Stimulated activated memory B cell treated with anti-CD40 and anti-IgM and Interleukin-4, amounts not matched to agents 10 μg/mL and 1 μg/mL and 100 μg/mL, for 72 hours (primary cell): Measurements from ENCODE around the gene ZSCAN9.

ENCODE experiments used
- ATAC-seq: fragments of 150-1000 bp; cut with Tn5 transposase; 2 replicates; pipeline ENCODE4 v1.10.0; 2021
- H3K27ac Mint-ChIP-seq: one replicate; pipeline ENCODE4 v1.8.0; 2022; ENCODE audit warnings: mild to moderate bottlenecking, mixed read lengths
- H3K27me3 Mint-ChIP-seq: one replicate; pipeline ENCODE4 v1.8.0; 2022; ENCODE audit warnings: mixed read lengths
- H3K36me3 Mint-ChIP-seq: one replicate; pipeline ENCODE4 v1.8.0; 2022; ENCODE audit warnings: mixed read lengths
- H3K4me1 Mint-ChIP-seq: one replicate; pipeline ENCODE4 v1.8.0; 2022; ENCODE audit warnings: mixed read lengths
- H3K4me3 Mint-ChIP-seq: one replicate; pipeline ENCODE4 v1.8.0; 2022; ENCODE audit warnings: mild to moderate bottlenecking, moderate library complexity, mixed read lengths
- H3K9me3 Mint-ChIP-seq: one replicate; pipeline ENCODE4 v1.8.0; 2022; ENCODE audit warnings: mixed read lengths

Gene ZSCAN9

DNA sequence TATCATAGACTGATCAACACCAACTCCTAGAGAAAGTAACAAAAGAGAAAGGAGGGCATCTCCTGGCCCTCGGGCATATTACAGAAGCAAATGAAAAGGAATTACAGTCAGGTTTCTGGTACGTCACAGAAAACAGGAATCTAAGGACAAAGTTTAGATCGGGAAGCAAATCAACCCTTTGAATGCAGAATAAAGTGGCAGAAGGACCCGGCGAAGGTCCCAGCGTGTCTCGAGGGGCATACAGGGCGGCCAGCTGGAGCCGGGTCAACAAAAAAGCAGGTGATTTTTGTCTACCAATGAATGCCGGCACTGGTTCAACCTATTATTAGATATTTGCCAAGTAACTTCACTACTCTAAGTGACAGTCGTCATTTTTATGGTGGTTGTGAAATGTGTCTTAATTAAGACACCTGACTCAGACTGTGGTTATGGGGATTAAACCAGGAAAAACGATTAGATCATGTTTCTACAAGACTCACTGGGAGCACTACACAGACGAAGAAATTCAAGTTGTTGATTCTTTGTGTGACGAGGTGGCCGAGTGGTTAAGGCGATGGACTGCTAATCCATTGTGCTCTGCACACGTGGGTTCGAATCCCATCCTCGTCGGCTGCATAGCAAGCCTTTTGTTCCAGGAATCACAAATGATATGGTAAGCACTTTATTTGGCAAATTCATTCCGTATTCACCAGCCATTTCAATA, 12.4 kb upstream of the ZSCAN9 start:
- ATAC-seq, result peak; percentile 36
- no peaks in the 10 kb centered on the region for H3K36me3 Mint-ChIP-seq
- peaks cover 30% of the 10 kb centered on the region for H3K4me1 Mint-ChIP-seq

DNA sequence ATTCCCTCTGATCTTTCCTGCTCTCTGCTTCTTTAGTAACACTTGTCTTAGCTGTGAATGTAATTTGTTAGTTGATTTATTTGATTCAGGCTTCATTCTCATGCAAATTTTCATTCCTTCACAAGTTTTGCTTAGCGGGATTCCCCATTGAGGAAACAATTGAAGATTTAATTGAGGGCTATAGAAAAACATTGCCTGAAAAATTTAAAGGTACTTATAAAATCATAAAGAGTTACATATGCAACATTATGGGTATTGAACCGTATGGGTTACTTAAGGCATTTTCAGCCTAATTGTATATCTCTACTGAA, 11.9 kb upstream of the ZSCAN9 start:
- H3K4me3 Mint-ChIP-seq, result no peak overlapping the region

More for the DNA sequence above, 12.4 kb upstream of the ZSCAN9 start:
- peak overlapping the region; percentile 61 for H3K4me3 Mint-ChIP-seq
- H3K27me3 Mint-ChIP-seq, result peaks cover 95% of the 10 kb centered on the region
- H3K27ac Mint-ChIP-seq, result no peak overlapping the region
- no peaks in the 10 kb centered on the region for H3K9me3 Mint-ChIP-seq

DNA sequence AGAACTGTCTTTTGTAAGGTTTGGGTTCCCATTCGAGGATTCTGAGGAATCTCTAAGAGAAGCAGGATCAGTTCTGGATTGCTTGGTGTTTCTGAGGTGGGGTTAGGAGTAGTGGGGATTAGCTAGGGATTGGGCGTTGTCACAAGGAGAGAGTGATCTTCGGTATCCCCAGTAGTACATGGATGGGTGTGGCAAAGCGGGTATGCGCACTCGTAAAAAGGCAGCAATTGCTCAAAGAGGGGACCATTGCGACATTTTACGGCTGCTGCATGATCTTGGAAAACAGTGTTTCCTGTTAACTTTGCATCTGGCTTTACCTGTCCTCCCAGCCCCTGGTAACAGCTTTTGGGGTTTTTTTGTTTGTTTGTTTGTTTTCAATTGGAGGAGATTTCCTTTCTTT, 9.7 kb upstream of the ZSCAN9 start:
- Mint-ChIP-seq H3K4me3 (no peak overlapping the region), H3K27me3 (peaks cover 80% of the 10 kb centered on the region), H3K36me3 (no peaks in the 10 kb centered on the region), H3K9me3 (no peaks in the 10 kb centered on the region), H3K4me1 (peaks cover 32% of the 10 kb centered on the region), H3K27ac (no peak overlapping the region)
- ATAC-seq, result no peak

More for the DNA sequence above, 11.9 kb upstream of the ZSCAN9 start:
- no peak for ATAC-seq
- Mint-ChIP-seq H3K27ac (no peak overlapping the region), H3K4me1 (peaks cover 30% of the 10 kb centered on the region), H3K27me3 (peaks cover 95% of the 10 kb centered on the region), H3K36me3 (no peaks in the 10 kb centered on the region), H3K9me3 (no peaks in the 10 kb centered on the region)

DNA sequence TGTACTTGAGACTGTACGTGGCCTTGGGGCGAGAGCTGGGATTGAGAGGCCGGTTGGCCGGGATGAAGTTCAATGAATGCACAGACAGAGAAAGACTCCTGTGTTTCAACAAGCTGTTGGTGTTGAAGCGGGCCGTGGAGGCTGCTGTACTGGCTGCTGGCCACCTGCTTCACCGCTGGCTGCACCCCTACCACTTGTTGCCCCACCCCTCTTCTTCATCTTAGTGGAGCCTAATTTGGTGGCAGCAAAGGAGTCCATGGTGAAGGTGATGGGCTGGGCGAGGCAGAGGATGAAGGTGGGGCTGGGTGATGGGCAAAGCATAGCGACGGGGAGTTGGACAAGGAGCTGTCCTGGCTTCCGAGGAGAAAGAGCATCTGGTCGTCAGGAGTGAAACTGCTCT, 7.2 kb upstream of the ZSCAN9 start:
- Mint-ChIP-seq H3K4me3 (peak overlapping the region; percentile 61), H3K36me3 (no peaks in the 10 kb centered on the region), H3K27ac (peak overlapping the region; percentile 64), H3K27me3 (peaks cover 72% of the 10 kb centered on the region), H3K4me1 (peaks cover 17% of the 10 kb centered on the region), H3K9me3 (no peaks in the 10 kb centered on the region)
- no peak for ATAC-seq

DNA sequence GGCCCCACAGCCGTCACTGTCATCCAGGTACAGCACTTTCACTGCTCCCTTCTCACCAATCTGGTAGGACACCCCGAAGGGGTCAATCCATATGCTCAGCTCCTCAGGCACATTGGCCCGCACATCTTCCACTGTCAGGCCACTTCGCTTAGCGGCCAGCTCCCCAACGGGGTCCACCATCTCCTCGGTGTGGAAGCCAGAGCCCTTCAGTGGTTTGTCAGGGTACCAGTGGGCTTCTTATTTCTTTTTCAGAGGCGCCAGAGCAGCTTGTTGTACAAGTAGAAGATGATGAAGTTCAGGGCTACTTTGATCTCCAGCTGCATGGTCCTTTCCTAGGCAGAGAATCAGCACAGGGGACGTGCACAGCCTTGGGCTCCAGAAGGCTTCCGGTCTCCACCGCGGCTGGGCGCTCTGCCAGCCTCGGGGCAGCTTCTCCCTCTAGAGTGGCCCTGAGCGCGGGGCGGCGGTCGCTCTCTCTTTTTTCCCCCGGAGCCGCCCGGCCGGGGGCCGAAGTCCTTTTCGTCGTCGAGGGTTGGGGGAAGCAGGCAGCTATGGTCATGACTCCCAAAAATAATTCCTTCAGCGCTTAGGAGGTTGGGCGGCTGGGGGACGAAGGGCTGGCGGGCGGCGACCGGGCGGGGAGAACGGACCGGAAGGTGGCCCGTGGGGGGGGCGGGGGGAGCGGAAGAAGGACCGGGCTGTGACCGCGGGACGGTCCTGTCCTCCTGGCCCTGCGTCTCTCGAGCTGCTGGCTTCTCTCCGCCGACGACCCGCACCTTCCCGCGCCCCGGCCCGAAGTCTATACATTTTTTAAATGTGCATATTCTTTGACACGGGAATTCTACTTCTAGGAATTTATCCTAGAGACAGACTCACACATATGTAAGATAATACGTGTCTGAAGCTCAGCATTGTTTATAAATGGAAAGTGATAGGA, 6.5 kb upstream of the ZSCAN9 start:
- Mint-ChIP-seq H3K27ac (peak overlapping the region; percentile 64), H3K4me3 (peak overlapping the region; percentile 90)
- ATAC-seq, result peak; percentile 63

DNA sequence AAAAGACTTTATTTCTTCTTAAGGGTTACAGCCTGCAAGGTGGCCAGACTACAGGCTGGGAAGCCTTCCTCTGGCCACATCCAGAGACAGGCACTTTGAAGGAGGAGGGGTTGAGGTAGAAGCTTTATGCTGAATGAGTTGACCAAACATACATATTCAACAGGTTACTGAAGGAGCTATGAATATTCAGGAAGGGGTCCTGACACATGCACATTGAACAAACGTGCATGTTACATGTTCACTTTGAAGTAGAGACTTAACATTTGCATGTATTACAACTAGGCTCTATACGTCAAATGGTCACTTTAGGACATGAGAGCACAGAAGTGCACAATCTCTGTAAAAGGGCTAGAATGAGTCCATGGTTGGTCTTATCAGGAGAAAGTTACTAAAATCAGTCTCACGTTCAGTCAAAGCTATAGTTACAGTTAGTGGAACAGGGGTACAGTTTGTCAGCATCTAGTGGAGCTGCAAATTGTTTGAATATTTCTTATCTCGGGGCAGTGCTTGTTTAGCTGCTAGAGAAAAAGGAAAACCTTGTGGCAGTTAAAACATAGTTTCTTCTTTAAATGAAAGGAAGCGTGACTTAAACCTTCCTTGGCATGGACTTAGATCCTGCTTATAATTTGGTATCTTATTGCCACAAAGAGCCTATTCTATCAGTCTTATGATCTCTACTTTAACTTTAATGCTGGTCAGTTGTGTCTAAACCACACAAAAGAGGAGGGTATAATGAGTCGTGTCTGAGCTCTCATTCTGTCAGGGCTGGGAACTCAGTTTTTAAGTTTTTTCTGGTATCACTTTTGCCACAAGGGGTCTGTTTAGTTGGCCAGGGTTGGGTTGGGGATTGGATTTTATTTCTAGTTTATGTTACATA, 4.6 kb upstream of the ZSCAN9 start:
- H3K4me3 Mint-ChIP-seq, result no peak overlapping the region
- no peaks in the 10 kb centered on the region for H3K36me3 Mint-ChIP-seq
- ATAC-seq, result no peak

More for the DNA sequence above, 6.5 kb upstream of the ZSCAN9 start:
- Mint-ChIP-seq H3K9me3 (no peaks in the 10 kb centered on the region), H3K27me3 (peaks cover 71% of the 10 kb centered on the region), H3K36me3 (no peaks in the 10 kb centered on the region), H3K4me1 (peaks cover 12% of the 10 kb centered on the region)

DNA sequence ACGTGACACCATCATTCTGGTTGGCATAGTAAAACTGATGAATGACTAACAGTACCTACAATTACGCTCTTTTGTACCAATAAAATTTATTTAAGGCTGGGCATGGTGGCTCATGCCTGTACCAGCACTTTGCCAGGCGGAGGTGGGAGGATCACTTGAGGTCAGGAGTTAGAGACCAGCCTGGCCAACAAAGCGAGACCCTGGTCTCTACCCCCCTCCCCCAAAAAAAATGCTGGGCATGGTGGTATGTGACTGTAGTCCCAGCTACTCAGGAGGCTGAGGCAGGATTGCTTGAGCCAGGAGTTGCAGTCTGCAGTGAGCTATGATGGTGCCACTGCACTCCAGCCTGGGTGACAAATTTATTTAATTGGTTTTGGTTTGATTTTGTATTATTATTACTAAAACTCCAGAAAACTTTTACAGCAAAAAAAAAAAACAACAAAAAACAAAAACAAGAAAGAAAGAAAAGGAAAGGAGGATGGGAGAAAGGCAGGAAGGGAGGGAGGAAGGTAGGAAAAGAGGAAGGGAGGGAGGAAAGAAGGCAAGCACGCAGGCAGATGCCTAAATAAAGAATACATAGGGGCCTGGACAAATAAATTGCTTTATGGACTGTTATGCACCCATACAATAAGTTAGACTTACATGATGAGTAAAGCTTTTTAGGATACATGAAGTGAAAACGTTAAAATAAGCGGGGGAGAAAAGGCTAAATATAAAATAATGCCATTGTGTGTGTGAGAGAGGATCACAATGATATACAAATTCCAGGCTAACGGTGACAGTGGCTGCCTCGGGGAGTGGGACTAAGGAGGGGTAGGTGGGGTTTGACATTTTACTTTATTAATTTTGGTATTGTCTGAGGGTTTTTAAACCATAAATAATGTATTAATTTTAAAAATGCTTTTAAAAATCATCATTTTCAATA, 682 bp upstream of the ZSCAN9 start:
- ATAC-seq, result no peak
- Mint-ChIP-seq H3K4me3 (peak overlapping the region; percentile 88), H3K27ac (peak overlapping the region; percentile 90), H3K36me3 (peaks cover 21% of the 10 kb centered on the region), H3K9me3 (no peaks in the 10 kb centered on the region), H3K4me1 (peaks cover 32% of the 10 kb centered on the region), H3K27me3 (peaks cover 23% of the 10 kb centered on the region)

More for the DNA sequence above, 4.6 kb upstream of the ZSCAN9 start:
- Mint-ChIP-seq H3K27ac (no peak overlapping the region), H3K9me3 (no peaks in the 10 kb centered on the region), H3K4me1 (peaks cover 21% of the 10 kb centered on the region), H3K27me3 (peaks cover 53% of the 10 kb centered on the region)

DNA sequence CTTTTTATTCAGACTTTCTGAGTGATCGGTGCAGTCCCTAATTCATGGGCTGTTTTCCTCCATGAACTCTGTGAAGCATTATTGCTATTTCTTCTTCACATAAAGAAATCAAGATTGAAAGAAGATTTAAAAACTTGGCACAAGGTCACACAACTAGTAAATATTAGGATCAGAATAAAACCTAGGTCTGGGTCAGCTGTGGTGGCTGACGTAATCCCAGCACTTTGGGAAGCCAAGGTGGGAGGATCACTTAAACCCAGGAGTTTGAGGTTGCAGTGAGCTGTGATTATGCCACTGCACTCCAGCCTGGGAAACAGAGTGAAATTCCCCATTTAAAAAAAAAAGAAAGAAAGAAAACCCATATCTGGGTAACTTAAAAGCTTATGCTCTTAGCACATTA, 1.4 kb downstream of the ZSCAN9 start:
- ATAC-seq, result no peak
- Mint-ChIP-seq H3K9me3 (peaks cover 4% of the 10 kb centered on the region), H3K27ac (no peak overlapping the region)

DNA sequence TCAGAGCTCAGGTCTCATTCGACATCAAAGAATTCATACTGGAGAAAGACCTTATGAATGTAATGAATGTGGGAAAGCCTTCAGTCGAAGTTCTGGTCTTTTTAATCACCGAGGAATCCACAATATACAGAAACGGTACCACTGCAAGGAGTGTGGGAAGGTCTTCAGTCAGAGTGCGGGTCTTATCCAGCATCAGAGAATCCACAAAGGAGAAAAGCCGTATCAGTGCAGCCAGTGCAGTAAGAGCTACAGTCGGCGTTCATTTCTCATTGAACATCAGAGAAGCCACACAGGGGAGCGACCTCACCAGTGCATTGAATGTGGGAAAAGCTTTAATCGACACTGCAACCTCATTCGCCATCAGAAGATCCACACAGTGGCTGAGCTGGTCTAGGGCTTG, 7.7 kb downstream of the ZSCAN9 start:
- H3K27me3 Mint-ChIP-seq, result no peaks in the 10 kb centered on the region
- H3K4me3 Mint-ChIP-seq, result no peak overlapping the region
- no peak overlapping the region for H3K27ac Mint-ChIP-seq
- H3K4me1 Mint-ChIP-seq, result peaks cover 11% of the 10 kb centered on the region
- H3K36me3 Mint-ChIP-seq, result peaks cover 89% of the 10 kb centered on the region
- ATAC-seq, result no peak
- H3K9me3 Mint-ChIP-seq, result peaks cover 8% of the 10 kb centered on the region

More for the DNA sequence above, 1.4 kb downstream of the ZSCAN9 start:
- H3K4me1 Mint-ChIP-seq, result peaks cover 32% of the 10 kb centered on the region
- H3K36me3 Mint-ChIP-seq, result peaks cover 40% of the 10 kb centered on the region
- peaks cover 10% of the 10 kb centered on the region for H3K27me3 Mint-ChIP-seq
- H3K4me3 Mint-ChIP-seq, result no peak overlapping the region

DNA sequence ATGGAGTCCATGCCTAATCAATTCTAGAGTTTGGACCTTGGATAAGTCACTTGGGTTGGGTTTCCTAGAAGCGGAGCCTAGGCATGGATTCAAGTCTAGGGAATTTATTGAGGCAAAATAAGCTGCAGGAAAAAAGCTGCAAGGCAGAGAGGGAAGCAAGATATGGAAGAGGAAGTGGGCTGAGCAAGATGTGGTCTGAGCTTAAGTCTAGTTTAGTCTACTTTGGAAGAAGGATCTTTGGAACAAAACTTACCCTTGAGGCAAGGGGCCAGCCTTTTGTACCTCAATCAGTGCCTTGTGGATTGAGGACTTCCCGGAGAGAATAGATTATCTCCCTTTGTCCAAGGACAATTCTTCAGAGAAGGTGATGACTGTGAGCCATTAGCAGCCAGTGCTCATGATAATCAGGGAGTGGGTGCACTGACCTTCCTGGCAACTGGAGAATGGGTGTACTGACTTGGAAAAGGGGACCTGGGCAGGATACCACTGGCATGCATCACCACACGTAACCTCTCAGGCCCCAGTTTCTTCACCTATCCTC, 10.9 kb downstream of the ZSCAN9 start:
- H3K27me3 Mint-ChIP-seq, result no peaks in the 10 kb centered on the region
- no peaks in the 10 kb centered on the region for H3K4me1 Mint-ChIP-seq
- H3K9me3 Mint-ChIP-seq, result peaks cover 5% of the 10 kb centered on the region
- no peak for ATAC-seq
- H3K4me3 Mint-ChIP-seq, result no peak overlapping the region
- H3K27ac Mint-ChIP-seq, result no peak overlapping the region
- peaks cover 78% of the 10 kb centered on the region for H3K36me3 Mint-ChIP-seq

DNA sequence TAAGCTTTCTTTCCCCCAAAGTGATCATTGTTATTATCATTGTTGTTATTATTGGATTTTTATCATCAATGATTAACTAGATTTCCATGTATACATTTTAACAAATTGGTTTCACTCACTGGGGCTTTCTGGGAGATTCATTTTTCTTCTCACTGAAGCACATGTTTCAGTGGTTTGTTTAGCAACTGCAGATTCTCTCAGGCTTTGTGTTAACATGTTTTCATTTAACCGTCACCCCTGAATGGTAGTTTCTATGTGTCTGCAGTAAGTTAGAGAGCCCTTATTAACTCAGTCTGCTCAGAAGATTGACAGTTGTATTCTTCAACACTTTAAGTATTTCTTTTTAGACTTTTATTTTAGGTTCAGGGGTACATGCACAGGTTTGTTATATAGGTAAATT, 14.6 kb downstream of the ZSCAN9 start:
- Mint-ChIP-seq H3K4me3 (no peak overlapping the region), H3K27me3 (no peaks in the 10 kb centered on the region), H3K27ac (no peak overlapping the region), H3K9me3 (no peaks in the 10 kb centered on the region), H3K4me1 (peaks cover 8% of the 10 kb centered on the region), H3K36me3 (peaks cover 58% of the 10 kb centered on the region)
- no peak for ATAC-seq

DNA sequence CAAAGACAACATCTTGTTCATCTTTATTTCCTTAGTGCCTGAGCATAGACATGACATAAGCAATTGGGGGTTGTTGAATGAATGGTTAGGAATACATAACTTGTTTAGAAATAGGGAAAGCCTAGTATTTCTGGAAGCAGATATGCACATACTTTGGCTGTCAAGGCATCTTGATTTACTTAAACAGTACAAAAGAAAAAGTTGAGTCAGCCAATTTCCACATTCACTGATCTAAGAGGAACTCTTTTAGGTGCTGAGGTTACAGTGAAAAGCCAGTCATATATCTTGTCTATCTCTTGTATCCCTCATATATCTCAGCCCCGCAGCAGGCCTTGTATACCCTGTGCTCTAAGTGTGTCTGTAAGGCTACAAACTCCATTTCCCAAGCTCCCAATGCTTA, 15.4 kb downstream of the ZSCAN9 start:
- no peak overlapping the region for H3K27ac Mint-ChIP-seq
- no peak overlapping the region for H3K4me3 Mint-ChIP-seq
- H3K4me1 Mint-ChIP-seq, result peaks cover 8% of the 10 kb centered on the region
- no peaks in the 10 kb centered on the region for H3K9me3 Mint-ChIP-seq
- H3K27me3 Mint-ChIP-seq, result no peaks in the 10 kb centered on the region
- ATAC-seq, result no peak
- H3K36me3 Mint-ChIP-seq, result peaks cover 57% of the 10 kb centered on the region

DNA sequence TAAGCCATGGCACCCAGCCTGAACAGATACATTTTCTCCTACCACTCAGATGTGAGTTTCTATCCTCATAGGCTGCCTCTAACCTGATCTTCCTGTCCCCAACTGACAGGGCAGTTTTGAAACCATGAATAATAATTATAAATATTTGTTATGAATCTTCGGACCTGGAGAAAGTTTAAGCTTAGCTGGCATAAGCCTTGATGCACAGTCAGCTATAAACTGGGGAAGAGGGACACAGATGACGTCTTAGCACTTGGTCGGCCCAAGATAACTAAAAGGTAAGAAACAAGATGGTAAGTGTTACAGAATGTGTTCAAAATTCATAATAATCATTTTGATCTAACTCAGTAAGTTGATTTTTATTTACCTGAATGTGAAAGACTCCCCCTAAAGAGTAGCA, 18.9 kb downstream of the ZSCAN9 start:
- Mint-ChIP-seq H3K27me3 (no peaks in the 10 kb centered on the region), H3K9me3 (no peaks in the 10 kb centered on the region), H3K27ac (no peak overlapping the region), H3K36me3 (peaks cover 61% of the 10 kb centered on the region), H3K4me3 (no peak overlapping the region), H3K4me1 (peaks cover 21% of the 10 kb centered on the region)
- ATAC-seq, result no peak
